GM18951 (cell line): ENCODE data around the gene CHST12.

Source experiments
- POLR2A ChIP-seq: IDR thresholded peaks from 4 replicates; pipeline ENCODE4 v1.6.1; 2011; ENCODE audit warnings: mild to moderate bottlenecking; ENCODE audit not compliant: insufficient read length, insufficient read depth; ENCODE audit errors: extremely low read depth
- in situ Hi-C: fragments of 300-500 bp; cut with MboI; formaldehyde crosslinking; loops from one replicate; pipeline ENCODE4 v1.12.0; 2022; ENCODE audit warnings: low sequenced_read_pairs, mixed read lengths, inconsistent platforms; ENCODE audit not compliant: unreplicated experiment

CHST12 gene

GRCh38 chr7:2403014-2403717, at the start of gene CHST12:
TSS of gene CHST12 (plus strand) at chr7:2403611. CDS start at chr7:2432640, 29,029 bp downstream.
- in situ Hi-C loops, result no loop called here
- peak; percentile 78 for TF ChIP-seq POLR2A

- in situ Hi-C loops, result no loop called here
- peak; percentile 96 for TF ChIP-seq POLR2A
These were observed 49.5 kb upstream of the CHST12 start for GRCh38 chr7:2353936-2354185.

- in situ Hi-C loops, result no loop called here
- peak; percentile 96 for TF ChIP-seq POLR2A
These were observed 49.0 kb upstream of the CHST12 start, which contains the start of gene EIF3B for GRCh38 chr7:2354186-2354938. TSS of gene EIF3B (plus strand) at chr7:2354827. CDS start at chr7:2354922, 95 bp downstream.

- no peak for TF ChIP-seq POLR2A
- in situ Hi-C loops, result no loop called here
These were observed 48.3 kb upstream of the CHST12 start for GRCh38 chr7:2354939-2355704.

GRCh38 chr7:2355705-2356008, 47.8 kb upstream of the CHST12 start:
- TF ChIP-seq POLR2A, result no peak
- in situ Hi-C loops, result no loop called here

GRCh38 chr7:2357165-2357564, 46.2 kb upstream of the CHST12 start:
- in situ Hi-C loops, result no loop called here
- no peak for TF ChIP-seq POLR2A

- TF ChIP-seq POLR2A, result no peak
- in situ Hi-C loops, result no loop called here
These were observed 45.8 kb upstream of the CHST12 start for GRCh38 chr7:2357571-2357970.

GRCh38 chr7:2358968-2359527, 44.4 kb upstream of the CHST12 start:
- no peak for TF ChIP-seq POLR2A

GRCh38 chr7:2359610-2360009, 43.8 kb upstream of the CHST12 start:
- in situ Hi-C loops, result no loop called here
- TF ChIP-seq POLR2A, result no peak

More at GRCh38 chr7:2358968-2359527, 44.4 kb upstream of the CHST12 start:
- in situ Hi-C loops, result no loop called here

GRCh38 chr7:2360796-2361195, 42.6 kb upstream of the CHST12 start:
- TF ChIP-seq POLR2A, result no peak
- in situ Hi-C loops, result no loop called here

GRCh38 chr7:2362385-2363088, 40.9 kb upstream of the CHST12 start:
- in situ Hi-C loops, result no loop called here
- no peak for TF ChIP-seq POLR2A

GRCh38 chr7:2369139-2369538, 34.3 kb upstream of the CHST12 start:
- no peak for TF ChIP-seq POLR2A
- in situ Hi-C loops, result no loop called here

GRCh38 chr7:2371329-2371728, 32.1 kb upstream of the CHST12 start:
- TF ChIP-seq POLR2A, result no peak
- in situ Hi-C loops, result no loop called here
